Inflammatory macrophage treated with lipopolysaccharide for 1 hour (primary cell): ENCODE measurements around the gene EPYC.
A peak's percentile ranks its signal among the peaks of the same experiment; 100 is the strongest.
"Not testable (repeated sequence)": the region's sequence is repeated elsewhere in the genome, so short reads cannot be mapped to it uniquely, and the experiment has no call there.

Experiments
- DNase-seq, 2 donors: peaks; one replicate each; pipeline ENCODE4 v3.0.0-alpha.2; 2020 to 2022

EPYC gene

DNA sequence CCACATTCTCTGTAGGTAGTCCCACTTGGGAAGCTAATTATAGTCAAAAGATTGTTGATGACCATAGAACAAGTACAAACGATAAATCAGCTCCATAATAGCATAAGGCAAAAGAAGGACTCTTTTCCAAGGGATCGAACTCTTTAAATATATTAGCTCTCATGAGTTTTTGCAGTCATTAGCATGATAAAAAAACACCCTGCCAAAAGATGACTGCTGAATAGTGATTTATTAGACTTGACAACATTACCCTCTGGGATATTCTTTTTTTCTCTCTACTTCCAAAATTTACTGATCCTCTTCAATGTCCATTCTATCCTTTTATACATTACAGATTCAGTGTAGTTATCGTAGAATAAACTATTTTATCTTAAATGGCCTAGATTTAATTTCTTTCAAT lies 14.2 kb downstream of the EPYC start:
- no peak for DNase-seq

DNA sequence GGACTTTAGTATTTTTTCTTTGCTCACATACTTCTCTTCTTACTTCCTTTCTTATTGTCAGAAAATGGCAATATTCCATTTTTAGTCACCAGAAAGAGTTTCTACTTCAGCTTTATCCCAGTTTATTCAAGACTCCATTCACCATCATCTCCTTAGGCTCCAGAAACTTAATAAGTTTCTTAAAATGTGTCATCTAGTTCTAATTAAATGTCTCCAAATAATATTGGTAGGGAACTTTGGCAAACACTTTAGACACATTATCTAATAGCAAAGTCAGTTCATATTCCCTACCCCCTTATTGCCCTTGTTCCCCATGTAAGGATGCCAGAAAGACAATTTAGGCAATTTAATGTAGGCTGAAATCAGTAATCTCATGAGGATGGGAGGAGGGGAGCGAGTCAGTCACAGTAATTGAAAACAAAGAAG lies 15.1 kb downstream of the EPYC start:
- no peak for DNase-seq

DNA sequence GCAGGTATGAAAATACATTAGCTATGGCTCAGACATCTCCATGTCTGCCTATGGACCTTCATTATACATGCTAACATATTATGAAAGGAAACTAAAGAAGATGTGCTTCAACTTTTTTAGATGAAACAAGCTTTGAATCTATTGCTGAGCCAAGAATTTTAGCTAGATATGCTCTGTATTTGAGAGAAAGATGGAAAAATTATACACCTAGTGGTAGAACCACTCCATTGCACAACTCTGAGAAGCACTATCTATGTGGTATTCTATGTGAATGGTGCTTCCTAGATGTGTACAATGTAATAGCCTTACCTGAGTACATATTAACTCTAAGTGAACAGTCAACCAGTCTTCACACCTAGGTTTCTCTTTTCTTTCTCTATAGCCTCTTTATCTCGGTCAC lies 17.3 kb downstream of the EPYC start:
- DNase-seq = no peak

DNA sequence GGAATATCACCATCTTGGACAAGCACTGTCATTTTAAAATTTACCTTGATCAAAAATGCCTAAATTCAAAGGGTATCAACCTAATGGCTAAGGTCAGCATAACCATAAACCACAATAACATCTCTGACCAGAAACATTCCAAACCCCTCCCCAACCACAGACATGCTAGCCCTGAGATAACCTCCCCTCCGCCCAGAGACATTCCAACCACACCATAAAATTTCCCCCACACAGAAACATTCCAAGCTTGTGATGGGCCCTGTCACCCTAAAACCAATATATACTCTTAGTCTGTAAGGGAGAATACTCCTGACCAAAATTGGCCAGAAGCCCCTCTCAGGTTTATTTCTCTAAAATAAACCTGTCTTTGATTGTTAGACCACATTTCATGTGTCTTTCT lies 17.7 kb downstream of the EPYC start:
- DNase-seq = no peak

DNA sequence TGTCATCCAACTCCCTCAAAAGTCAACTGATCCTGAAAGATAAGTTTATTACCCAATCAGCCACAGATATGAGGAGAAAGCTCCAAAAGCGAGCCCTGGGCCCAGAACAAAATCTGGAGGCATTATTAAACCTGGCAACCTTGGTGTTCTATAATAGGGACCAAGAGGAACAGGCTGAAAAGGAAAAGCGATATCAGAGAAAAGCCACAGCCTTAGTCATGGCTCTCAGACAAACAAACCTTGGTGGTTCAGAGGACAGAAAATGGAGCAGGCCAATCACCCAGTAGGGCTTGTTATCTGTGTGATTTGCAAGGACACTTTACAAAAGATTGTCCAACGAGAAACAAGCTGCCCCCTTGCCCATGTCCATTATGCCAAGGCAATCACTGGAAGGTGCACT lies 19.4 kb downstream of the EPYC start:
- not testable (repeated sequence) for DNase-seq

DNA sequence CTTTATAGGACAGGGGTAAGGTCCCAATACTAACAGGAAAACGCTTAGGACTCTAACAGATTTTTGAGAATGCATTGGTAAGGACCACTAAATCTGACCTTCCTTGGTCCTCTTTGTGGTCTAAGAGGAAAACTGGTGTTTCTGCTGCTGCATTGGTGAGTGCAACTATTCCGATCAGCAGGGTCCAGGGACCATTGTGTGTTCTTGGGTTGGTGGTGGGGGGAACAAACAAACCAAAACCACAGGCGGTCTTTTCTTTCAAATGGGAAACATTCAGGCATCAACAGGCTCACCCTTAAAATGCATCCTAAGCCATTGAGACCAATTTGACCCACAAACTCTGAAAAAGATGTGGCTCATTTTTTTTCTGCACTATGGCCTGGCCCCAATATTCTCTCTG lies 20.7 kb downstream of the EPYC start:
- no peak for DNase-seq

DNA sequence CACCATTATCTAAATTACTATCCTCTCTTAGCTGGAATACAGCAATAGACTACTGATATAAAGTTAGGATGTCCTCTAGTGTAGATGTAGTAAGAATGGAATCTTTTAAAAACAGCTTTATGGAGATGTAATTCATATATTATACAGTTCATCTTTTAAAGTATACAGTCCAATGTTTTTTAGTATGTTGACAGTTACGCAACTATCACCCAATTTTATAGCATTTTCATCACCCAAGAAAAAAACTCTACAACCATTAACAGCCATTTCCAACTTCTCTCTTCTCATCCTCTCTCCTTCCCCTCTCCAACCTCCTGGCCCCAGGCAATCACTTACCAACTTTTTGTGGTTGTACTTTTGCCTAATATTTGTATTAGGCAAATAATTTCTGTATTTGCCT lies 22.6 kb downstream of the EPYC start:
- no peak for DNase-seq

DNA sequence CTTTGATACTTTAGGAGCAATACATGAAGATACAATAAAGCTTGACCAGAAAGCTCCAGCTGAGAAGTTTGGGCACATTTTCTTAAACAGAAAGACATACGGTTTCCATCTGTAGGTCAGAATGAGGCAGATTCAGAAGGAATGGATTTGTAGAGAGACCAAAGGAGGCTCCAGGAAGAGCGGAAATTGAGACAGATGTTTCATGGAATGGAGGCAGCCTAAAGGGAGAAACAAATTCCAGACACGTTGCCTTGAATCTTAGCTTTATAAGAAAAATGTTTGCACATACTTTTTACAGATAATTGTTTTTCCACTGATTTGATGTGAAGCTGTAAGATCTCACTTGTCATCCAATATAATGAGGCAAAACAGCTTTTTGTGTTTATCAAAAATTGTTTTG lies 24.8 kb downstream of the EPYC start:
- no peak for DNase-seq

DNA sequence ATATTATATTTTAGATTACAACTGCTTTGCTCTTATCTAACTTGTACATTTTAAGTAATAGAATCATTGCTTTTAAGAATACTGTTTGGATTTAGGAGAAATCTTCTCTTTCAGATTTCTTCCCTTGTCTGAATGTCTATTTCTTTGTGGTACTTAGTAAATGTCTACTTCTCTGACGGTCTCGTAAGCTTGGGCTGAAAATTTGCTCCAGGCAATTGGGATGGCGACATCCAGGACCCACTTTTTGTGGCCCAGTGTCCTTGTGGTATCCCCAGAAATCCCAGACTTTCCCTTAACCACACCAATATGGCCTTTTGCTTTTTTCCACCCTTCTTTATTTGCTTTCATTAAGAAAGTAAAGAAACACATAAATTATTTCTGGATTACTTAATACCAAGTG lies 25.8 kb downstream of the EPYC start:
- no peak for DNase-seq

DNA sequence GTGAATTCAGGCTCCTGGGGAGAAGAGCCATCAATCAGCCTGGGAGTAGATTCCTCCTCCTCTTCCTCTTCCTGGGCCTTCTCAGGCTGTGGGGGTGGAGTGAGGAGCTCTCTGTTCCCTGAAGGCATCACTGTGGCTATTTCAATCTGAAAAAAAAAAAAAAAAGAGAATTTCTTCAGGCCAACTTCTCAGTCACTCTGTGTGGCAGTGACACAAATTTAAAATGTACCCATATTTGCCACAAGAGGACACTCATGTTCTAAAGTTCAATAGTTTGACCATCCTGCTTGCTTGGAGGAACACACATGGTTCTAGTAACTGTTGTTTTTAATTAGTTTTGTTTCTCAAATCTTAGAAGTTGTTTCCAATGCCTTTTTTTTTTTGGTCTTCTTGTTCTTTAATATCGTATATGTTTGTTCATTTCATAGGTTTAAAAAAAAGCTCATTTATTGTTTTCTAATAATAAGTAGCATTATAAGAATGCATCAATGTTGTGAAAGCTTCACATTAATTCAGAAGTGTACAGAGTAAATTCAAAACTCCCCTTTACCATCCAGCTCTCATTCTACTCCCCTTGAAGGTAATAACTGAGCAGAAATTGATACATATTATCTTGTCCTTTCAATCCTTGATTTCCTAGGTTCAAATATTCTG lies 26.5 kb downstream of the EPYC start:
- DNase-seq = peak; percentile 18 to 33

DNA sequence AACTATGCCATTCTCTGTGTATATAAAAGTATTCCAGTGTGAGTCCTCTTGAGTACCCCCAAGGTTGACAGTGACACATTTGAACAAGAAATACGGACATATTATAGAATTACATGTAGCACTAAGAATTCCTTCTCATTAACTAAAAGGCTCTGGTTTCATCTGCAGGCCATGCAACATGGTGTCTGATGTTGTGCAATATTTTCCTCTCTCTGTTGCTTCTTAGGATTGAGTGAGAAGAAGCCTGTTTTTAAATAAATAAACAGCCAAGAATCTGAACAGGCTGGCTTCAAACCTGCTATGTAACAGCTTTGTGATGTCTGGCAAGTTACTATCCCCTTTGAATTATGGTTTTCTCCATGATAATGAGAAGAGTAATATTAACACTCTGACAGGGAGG lies 27.5 kb downstream of the EPYC start:
- DNase-seq = no peak

DNA sequence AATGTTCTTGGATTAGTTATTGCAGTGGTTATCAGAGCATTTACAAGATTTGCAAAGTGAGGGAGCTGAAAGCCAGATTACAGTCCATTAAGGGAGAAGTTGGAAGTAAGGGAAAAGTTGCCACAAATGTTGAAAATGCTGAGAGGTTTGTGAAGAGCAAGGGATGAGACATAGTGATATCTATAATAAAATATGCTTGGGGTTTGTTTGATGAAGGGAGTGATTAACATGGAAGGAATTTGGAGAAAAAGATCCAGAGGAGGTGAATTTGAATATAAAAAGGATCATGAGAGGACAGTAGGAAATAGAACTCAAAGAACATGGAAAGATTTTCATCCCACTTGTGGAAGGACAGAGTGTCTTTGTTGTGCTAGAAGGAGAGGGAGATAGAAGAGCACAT lies 30.5 kb downstream of the EPYC start:
- DNase-seq = no peak

DNA sequence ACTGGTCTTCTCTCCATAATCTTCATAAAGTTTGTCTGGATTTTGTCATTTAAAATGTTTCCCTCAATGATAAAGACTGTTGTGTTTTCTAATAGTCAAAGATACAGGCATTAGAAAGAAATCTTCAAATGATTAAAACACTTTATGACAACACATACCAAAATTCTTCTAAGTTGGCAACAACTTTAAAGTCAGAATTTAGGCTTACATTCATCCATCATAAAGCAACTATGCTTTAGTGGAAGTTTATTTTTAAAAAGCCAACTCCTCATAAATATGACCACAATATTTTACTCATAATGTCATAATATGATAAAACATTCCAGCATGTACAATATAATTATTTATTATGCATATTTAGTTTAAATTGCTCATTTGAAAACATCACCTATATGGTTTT lies 32.5 kb downstream of the EPYC start:
- no peak for DNase-seq

DNA sequence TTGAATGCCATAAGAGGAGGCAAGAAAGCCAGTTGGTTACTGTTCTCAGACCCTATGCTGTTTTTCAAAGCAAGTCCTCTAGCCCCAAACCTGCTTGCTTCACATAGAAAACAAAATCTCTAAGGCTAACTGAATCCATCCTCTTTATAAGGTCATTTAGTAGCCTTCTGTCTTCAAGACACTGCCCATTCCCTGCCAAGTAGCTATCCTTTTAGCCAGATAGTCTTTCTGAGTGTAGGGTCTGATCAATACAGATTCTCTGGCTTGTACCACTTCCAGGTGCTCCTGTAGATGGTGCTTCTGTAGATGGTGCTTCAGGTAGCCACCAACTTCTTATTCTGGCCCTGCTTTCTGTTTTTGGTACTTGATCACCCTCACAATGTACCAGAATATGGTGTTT lies 33.9 kb downstream of the EPYC start:
- no peak for DNase-seq

DNA sequence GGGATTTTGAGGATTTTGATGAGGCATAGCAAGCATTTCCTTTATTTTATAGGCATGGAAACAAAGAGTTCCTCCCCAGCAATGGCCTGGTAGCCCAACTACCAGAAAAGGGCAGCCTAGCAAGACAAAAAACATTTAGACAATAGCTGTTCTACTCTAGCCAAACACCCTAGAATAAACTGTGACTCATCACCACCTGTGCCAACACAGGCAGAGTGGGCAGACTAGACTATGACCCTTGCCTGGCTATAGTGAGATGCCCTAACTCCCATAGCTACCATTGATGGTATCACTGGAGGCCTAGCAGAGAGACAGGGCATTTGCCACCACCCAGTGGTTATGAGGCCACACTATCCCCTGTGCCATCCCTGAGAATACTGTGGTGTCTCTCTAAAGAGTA lies 34.3 kb downstream of the EPYC start:
- DNase-seq = no peak

DNA sequence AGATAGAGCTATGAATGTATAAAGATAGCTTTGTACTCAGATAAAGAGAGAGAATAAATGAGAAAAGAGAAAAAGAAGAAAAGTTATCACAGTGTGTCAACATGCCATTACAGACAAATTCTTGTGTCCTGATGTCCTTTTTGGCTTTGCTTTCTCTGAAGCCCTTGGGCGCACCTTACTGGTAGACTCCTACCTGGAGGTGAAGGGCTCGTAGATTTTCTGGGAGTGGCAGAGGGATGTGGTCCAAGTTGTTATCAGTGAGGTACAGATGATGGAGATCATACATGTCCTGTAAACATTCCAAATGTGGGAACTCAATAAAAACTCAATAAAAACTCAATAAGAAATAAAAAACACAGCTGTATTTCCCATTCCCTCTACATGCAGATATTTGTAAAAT lies 34.9 kb downstream of the EPYC start:
- DNase-seq = no peak

DNA sequence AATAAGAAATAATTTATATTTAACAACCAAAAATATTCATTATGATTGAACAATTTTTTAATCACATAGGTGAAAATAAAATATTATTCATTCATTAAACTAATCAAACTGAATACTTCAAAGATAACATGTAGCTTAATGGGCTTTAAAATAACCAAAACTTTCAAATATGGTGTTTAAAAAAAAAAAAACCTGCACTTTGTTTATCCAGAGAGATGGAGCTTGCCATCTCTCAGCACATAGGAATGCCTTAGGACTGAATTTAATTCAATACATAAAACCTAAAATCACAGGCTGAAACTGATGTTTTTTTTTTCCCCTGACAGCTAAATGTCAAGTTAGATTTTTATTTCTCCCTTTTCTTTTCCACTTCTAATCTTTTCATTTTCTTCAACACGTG lies 35.4 kb downstream of the EPYC start:
- no peak for DNase-seq

DNA sequence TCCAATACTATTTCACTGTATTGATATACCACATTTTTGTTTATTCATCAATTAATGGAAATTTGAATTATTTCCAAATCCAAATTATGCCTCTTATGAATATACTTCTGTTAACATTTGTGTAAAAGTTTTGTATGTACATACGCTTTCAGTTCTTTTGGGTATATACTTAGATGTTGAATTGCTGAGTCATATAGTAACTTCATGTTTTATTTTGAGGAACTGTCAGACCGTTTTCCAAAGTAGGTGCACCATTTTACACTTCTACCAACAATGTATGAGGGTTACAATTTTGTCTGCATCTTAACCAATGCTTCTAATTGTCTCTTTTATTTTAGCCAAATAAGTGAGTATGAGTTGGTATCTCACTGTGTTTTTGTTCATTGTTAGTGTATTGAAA lies 39.6 kb downstream of the EPYC start:
- peak in 1 of 2 donors; percentile 18 for DNase-seq

DNA sequence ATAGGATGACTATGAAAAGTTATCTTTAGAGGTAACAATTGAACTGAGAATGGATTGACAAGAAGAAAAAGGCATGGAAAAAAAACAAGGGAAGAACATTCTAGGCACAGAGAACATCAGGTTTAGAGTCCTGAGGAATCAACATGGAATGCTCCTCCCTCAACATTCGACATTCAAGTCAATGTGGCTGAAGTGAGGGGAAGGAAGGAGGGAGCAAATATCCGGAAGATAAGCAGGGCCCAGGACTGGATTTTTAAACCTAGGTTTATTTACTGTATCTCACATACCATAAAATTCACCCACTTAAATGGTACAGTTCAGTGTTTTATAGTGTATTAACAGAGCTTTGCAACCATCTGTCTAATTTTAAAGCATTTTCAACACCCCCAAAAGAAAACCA lies 40.2 kb downstream of the EPYC start:
- DNase-seq = no peak

DNA sequence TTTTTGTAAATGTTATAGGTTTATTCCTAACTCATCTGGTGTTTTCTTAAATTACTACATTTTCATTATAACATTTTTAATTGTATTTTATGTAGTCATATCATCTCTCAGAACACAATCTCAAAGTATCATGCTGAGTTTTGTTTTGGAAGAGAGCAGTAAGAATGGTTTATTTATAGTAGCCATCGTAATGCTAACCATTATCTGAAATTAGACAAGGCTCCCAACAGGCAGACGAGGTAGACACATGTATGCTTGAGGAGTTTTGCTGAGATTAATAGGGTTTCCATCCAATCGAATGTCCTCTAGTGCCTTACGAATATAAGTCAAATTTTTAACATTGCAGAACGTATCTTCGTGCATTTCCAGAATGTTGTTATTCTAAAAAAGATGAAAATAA lies 40.8 kb downstream of the EPYC start:
- DNase-seq = no peak

DNA sequence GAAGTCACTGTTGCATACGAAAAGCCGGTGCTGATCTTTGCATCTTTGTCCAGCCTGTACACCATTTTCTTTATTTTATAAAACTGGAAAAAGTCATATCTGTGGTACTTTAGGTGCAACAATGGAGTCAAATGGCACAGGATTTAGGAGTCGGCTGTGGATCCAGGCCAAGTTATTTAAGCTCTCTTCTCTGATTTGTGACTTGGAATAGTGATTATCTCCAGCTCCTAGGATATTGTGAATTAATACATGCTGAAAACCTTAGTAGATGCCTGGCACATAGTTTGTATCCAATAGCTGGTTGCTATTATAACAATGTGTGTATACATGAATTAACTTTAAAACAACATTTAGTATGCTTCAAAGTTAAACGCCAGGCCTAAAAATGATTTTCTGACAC lies 43.6 kb downstream of the EPYC start:
- no peak for DNase-seq

DNA sequence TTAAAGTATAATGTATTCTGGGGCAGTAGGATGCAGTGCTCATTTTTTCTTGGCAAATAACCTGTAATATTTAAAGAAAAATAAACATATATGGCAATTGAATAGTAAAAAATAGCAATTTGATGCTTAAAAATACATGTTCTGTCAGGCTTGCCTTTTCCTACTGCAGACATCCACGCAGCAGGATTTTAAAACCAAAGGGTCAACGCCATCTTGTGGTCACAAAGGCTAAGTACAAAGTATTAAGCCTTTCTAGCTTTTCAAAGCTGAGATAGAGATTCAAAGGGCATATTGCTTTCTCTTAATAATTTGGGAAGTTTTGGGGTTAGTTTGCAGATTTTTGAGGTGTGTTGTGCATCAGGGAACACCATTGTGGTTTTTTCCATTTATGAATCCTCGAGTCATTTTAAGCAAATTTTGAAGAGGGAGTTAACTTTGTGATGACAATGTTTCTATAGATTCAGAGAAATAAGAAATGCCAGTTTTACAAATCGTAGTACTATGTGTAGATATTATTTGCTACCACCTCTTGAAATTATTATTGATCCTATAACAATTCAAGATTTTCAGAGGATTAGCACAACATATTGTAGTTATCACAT lies 45.1 kb downstream of the EPYC start:
- DNase-seq = peak; percentile 28 to 68

DNA sequence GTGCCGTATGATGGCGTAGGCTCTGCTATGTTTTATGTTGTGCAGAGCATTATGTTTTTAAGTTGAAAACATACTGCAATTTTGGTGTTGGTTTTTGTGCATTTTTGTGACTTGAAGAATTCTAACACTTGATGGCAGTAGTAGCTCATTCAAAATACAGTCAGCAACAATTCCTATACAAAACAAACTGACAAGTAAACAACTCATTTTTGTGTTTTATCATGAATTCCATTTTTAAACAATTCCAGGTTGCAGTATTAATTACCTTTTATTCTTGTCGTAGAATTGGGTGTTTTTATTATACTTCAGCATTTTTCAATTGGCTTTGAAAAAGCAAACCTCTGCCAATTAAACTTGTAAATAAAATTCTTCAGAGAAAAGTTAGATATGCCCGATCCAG lies 45.7 kb downstream of the EPYC start:
- DNase-seq = no peak

DNA sequence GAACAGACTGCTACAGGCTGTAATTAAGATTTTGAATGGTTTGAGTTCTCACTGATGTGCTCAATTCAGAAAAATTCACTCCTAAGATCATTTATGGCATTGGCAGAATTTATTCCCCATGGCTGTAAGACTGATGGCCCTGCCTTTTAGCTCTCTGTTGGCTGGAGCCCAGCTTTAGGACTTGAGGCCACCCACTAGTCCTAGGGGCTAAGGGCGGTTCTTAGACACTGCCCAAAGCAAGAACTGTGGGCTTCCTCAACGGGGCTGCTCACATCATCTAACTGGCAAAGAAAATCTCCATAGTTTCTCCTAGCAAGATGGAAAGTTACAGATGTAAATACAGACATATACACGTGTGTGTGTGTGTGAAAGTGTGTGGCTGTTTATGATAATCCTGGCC lies 46.4 kb downstream of the EPYC start:
- DNase-seq = no peak

DNA sequence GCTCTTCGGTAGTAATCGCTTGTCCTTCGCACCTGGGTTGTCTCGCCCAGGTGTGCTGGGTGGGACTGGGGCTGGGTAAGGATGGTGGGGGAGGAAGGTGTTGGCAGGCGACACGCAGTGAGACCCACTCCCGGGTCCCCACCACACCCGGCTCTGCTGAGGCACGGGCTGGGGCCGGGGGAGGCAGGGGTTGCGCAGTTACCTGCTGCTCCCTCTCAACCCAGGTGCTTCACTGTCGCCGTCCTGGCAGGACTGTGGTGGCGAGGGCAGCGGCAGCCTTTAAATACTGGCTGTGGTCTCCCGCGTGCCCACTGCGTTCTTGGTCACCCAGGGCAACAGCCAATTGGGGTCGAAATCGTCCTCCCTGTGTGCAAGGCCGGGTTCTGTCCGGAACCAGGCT lies 49.9 kb downstream of the EPYC start, which contains the start of gene CCER1:
Gene CCER1, minus strand, starts transcription at position 256 of the 400 bp plus-strand sequence. CDS start 434 bp downstream, outside the sequence.
- no peak for DNase-seq
